B cell (primary cell): Measurements from ENCODE around the gene LDB3. TPM values are rescaled to one million over a fixed set of nuclear protein-coding genes. Genes with fewer than 3 reads are reported as not detected.

Experiments used
- ATAC-seq: fragments of 200-7000 bp; cut with Tn5 transposase; one replicate; pipeline ENCODE4 v1.10.0; 2021; ENCODE audit warnings: low read depth, mild to moderate bottlenecking, moderate number of reproducible peaks, moderate library complexity
- CTCF ChIA-PET: fragments of 350-600 bp; sonication (Branson Sonifier 250); formaldehyde crosslinking; loops from one replicate; lab custom pipeline; 2021; ENCODE audit warnings: antibody characterized with exemption, inconsistent platforms; lab: Charles Lee
- POLR2A ChIA-PET: fragments of 350-600 bp; sonication (Branson Sonifier 250); formaldehyde crosslinking; loops from one replicate; lab custom pipeline; 2021; ENCODE audit warnings: antibody characterized with exemption; lab: Charles Lee
- DNase-seq: peaks from one replicate; pipeline ENCODE4 v3.0.0; 2013
- H2AFZ ChIP-seq: 2 replicates; pipeline ENCODE4 v1.6.1; 2012; ENCODE audit warnings: mild to moderate bottlenecking, low read depth, low read length; ENCODE audit not compliant: insufficient read depth, poor library complexity, severe bottlenecking
- H3K27ac ChIP-seq, 2 donors: 1 replicate in 1 of 2; 2 replicates in 1 of 2; pipeline ENCODE4 v1.5.1; 2012 to 2013; ENCODE audit warnings: low read length in 2 of 2, mild to moderate bottlenecking in 2 of 2, moderate library complexity in 1 of 2
- H3K27me3 ChIP-seq, 4 experiments: fragments of 200-600 bp in 1 of 4; sonication (generic) in 1 of 4; replicated peaks in 1 of 4; 1 replicate in 2 of 4; 2 replicates in 2 of 4; pipeline versions ENCODE4 v1.6.1 to v1.7.0; 2013 to 2016; ENCODE audit warnings: low read length in 3 of 4, mild to moderate bottlenecking in 2 of 4, mixed read lengths in 1 of 4, moderate library complexity in 1 of 4; ENCODE audit not compliant: insufficient read depth in 4 of 4, control insufficient read depth in 3 of 4; ENCODE audit errors: control extremely low read depth in 1 of 4
- H3K36me3 ChIP-seq, 2 experiments: replicated peaks in 1 of 2; 1 replicate in 1 of 2; 2 replicates in 1 of 2; pipeline versions ENCODE4 v1.6.1 to v1.7.1; 2013; ENCODE audit warnings: low read length in 1 of 2; ENCODE audit not compliant: insufficient read depth in 2 of 2, control insufficient read depth in 1 of 2; ENCODE audit errors: control extremely low read depth in 1 of 2, extremely low read depth in 1 of 2
- H3K4me1 ChIP-seq, 2 donors: fragments of 200-600 bp in 1 of 2; sonication (generic) in 1 of 2; 1 replicate in 1 of 2; 2 replicates in 1 of 2; pipeline versions ENCODE4 v1.5.1 to v1.6.1; 2013 to 2017; ENCODE audit warnings: low read length in 2 of 2; ENCODE audit not compliant: control insufficient read depth in 2 of 2, insufficient read depth in 2 of 2
- H3K4me2 ChIP-seq: replicated peaks from 2 replicates; pipeline ENCODE3; 2012; ENCODE audit warnings: mild to moderate bottlenecking, low read depth, low read length; ENCODE audit not compliant: poor library complexity, severe bottlenecking
- H3K4me3 ChIP-seq, 5 experiments: fragments of 200-600 bp in 1 of 5; sonication (generic) in 1 of 5; 1 replicate in 3 of 5; 2 replicates in 2 of 5; pipeline versions ENCODE4 v1.5.1 to v1.7.0; 2011 to 2016; ENCODE audit warnings: low read length in 4 of 5, mild to moderate bottlenecking in 4 of 5, low read depth in 2 of 5, control low read depth in 1 of 5, moderate library complexity in 1 of 5; ENCODE audit not compliant: insufficient read depth in 1 of 5; ENCODE audit errors: control extremely low read depth in 1 of 5, extremely low read depth in 1 of 5
- H3K79me2 ChIP-seq: fragments of 200-600 bp; sonication (generic); one replicate; pipeline ENCODE4 v1.6.0; 2016; ENCODE audit warnings: low read length; ENCODE audit not compliant: control insufficient read depth, insufficient read depth
- H3K9ac ChIP-seq: fragments of 200-600 bp; sonication (generic); 2 replicates; pipeline ENCODE4 v1.6.1; 2017; ENCODE audit warnings: mild to moderate bottlenecking, low read length, moderate library complexity
- H3K9me3 ChIP-seq, 3 donors: one replicate each; pipeline versions ENCODE4 v1.6.1 to v1.7.1; 2013; ENCODE audit warnings: low read length in 2 of 3; ENCODE audit not compliant: control insufficient read depth in 2 of 3, insufficient read depth in 1 of 3; ENCODE audit errors: control extremely low read depth in 1 of 3
- H4K20me1 ChIP-seq: 2 replicates; pipeline ENCODE4 v1.6.0; 2012; ENCODE audit warnings: mild to moderate bottlenecking, low read length; ENCODE audit not compliant: insufficient read depth, control insufficient read depth, poor library complexity, severe bottlenecking
- H3K27ac Mint-ChIP-seq: one replicate; pipeline ENCODE4 v1.8.0; 2021; ENCODE audit warnings: mixed read lengths
- H3K27me3 Mint-ChIP-seq: one replicate; pipeline ENCODE4 v1.8.0; 2021; ENCODE audit warnings: mixed read lengths
- H3K4me1 Mint-ChIP-seq: one replicate; pipeline ENCODE4 v1.8.0; 2021; ENCODE audit warnings: mixed read lengths
- H3K4me3 Mint-ChIP-seq: one replicate; pipeline ENCODE4 v1.8.0; 2021; ENCODE audit warnings: mixed read lengths
- H3K9me3 Mint-ChIP-seq: one replicate; pipeline ENCODE4 v1.8.0; 2022; ENCODE audit warnings: mixed read lengths; ENCODE audit not compliant: insufficient read depth
- CTCF ChIP-seq: fragments of 200-600 bp; IDR thresholded peaks from one replicate; pipeline ENCODE4 v1.8.0; 2022; ENCODE audit warnings: antibody characterized with exemption, mild to moderate bottlenecking
- EZH2 ChIP-seq: IDR thresholded peaks from 2 replicates; pipeline ENCODE4 v1.6.1; 2012; ENCODE audit warnings: borderline replicate concordance, low read depth, mild to moderate bottlenecking, moderate library complexity, low read length; ENCODE audit not compliant: insufficient read depth, poor library complexity, severe bottlenecking
- WGBS: methylation state at CpG from one replicate; pipeline ENCODE4 v1.1.5; 2013; ENCODE audit warnings: missing lambda C conversion rate; ENCODE audit not compliant: insufficient coverage; 5-methylcytosine and 5-hydroxymethylcytosine counted together
- intact Hi-C: fragments of 100-400 bp; cut with micrococcal nuclease; formaldehyde crosslinking; loops from one replicate; pipeline ENCODE4 v1.10.0; 2022
- polyA plus RNA-seq: library from polyadenylated mRNA; depleted of rRNA; stranded (reverse); fragments of >200 nt; gene quantifications from 2 replicates; pipeline ENCODE4 v1.2.3, GENCODE V29; 2012
- total RNA-seq, 2 donors: library from RNA; stranded (reverse); fragments of 120-200 nt in 1 of 2; gene quantifications; 1 replicate in 1 of 2; 2 replicates in 1 of 2; pipeline versions ENCODE4 v1.2.3 to v1.2.4, GENCODE V29; 2013 to 2022

The LDB3 gene
- total and polyA plus RNA-seq, 2 donors (not counting 1 experiment from before 2014, with no cell fraction given), result 0.01 to 0.07 TPM

DNA sequence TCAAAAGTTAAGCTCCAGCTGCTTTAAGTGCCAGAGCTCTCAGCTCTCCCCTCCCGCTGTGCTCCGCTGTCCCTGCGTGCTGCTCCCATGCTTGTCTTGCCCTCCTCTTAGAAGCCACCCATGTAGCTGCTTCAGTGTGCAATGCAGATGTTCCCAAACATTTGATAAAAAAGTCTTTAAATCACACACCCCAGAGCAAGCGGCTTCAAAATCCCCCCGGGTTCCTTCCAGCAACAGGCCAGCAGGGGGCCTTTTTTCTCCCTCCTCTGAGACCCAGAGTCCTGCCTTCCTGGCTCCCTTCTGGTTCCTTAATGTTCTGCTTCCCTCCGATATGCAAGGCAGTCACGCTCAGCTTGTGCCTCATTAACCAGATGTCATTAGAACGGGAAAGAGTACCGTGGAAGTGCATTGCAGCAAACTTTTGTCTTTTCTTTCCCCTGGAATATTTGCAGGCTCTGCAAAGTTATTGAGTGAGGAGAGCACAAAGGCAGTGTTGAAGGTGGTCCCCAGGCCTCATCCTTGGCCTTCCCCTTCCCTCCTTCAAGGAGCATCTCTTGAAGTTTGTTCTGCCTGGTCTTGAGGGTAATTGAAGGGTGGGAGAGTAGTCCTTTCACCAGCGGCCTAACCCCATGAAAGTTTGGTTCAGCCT lies 25.5 kb downstream of the LDB3 start:
- no peak overlapping the region for H2AFZ ChIP-seq
- H3K4me2 ChIP-seq, result no peak overlapping the region
- TF ChIP-seq EZH2 (no peak), CTCF (peak; percentile 72)
- Mint-ChIP-seq H3K27me3 (peaks cover 5% of the 10 kb centered on the region), H3K27ac (no peak overlapping the region), H3K4me3 (no peak overlapping the region), H3K9me3 (no peaks in the 10 kb centered on the region), H3K4me1 (no peaks in the 10 kb centered on the region)
- ChIA-PET POLR2A (no interaction called here), CTCF (interaction anchor here (0.6 to 7.4 kb wide), 11 partner anchors 9 to 294 kb away, joined by 3 to 68 read pairs (median 4); partner anchors contain the start of gene BMPR1A)
- H3K79me2 ChIP-seq, result no peaks in the 10 kb centered on the region
- intact Hi-C loops, result loop anchor here (1.0 kb wide), 1 partner anchor 205 kb away; no protein-coding TSS in a partner anchor
- H3K9ac ChIP-seq, result no peak overlapping the region
- DNase-seq (peak; percentile 49), ATAC-seq (no peak)
- H3K9me3 ChIP-seq, result no peaks in the 10 kb centered on the region
- no peaks in the 10 kb centered on the region for H4K20me1 ChIP-seq
- H3K4me3 ChIP-seq, result no peak overlapping the region
- WGBS, result 25% methylated on average over 5 of the region's 10 CpGs
- H3K27ac ChIP-seq, result no peak overlapping the region
- no peaks in the 10 kb centered on the region for H3K36me3 ChIP-seq
- H3K4me1 ChIP-seq, result no peaks in the 10 kb centered on the region
- H3K27me3 ChIP-seq, result no peaks in the 10 kb centered on the region

GRCh38 chr10:86698207-86698940 lies 30.1 kb downstream of the LDB3 start:
- ATAC-seq (no peak), DNase-seq (no peak)
- H3K9me3 Mint-ChIP-seq, result no peaks in the 10 kb centered on the region
- H3K27me3 Mint-ChIP-seq, result peaks cover 5% of the 10 kb centered on the region
- Histone ChIP-seq H3K27ac (no peak overlapping the region), H3K36me3 (no peaks in the 10 kb centered on the region), H3K4me1 (no peaks in the 10 kb centered on the region), H4K20me1 (no peaks in the 10 kb centered on the region), H3K9ac (no peak overlapping the region), H3K4me2 (no peak overlapping the region), H3K79me2 (no peaks in the 10 kb centered on the region), H2AFZ (no peak overlapping the region), H3K4me3 (no peak overlapping the region), H3K9me3 (no peaks in the 10 kb centered on the region), H3K27me3 (peaks cover 0 to 4% (median 0%) of the 10 kb centered on the region in 4 experiments)
- TF ChIP-seq EZH2 (no peak), CTCF (no peak)
- POLR2A ChIA-PET, result no interaction called here
- H3K27ac Mint-ChIP-seq, result no peak overlapping the region
- CTCF ChIA-PET, result interaction anchor here (7.4 kb wide), 1 partner anchor 201 kb away, joined by 68 read pairs; no protein-coding TSS in a partner anchor
- WGBS, result 89% methylated on average over 9 of the region's 9 CpGs
- no peaks in the 10 kb centered on the region for H3K4me1 Mint-ChIP-seq
- no peak overlapping the region for H3K4me3 Mint-ChIP-seq
- intact Hi-C loops, result no loop called here
